ENCODE data around the gene GNAS-AS1.

GNAS-AS1 gene

DNA sequence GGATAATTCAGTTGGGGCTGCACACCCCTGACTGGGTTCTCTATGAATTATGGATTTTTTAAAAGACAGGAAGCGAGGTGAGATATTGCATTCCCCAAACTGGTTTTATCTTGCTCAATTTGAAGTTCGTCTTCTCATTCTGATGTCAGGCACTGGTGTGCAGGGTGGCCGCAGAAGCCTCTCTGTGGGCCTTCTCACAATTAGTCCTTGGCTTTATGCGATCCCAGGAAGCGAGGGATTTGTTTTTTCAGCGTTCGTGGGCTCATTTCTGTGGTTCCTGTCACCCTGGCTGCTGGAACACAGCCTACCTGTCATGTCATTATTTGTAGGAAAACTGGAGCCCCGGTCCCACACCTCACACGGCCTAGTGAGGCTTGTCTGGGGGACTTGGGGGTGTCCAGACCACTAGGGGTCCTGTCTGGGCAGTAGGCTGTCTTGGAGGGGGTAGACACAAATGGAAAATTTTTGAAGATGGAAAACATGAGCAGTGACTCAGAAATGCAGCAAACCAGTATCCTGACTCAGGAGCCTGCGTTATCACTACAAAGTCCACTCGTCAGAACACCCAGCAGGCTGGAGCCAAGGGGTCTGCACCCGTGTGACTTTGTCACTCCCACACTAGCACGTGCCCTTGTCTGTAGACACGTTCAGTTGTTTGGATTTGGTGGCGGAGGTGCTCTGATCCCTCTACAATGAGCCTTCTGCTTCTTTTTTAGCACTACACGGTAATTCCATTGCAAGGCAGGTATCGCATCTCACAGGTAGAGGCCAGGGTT lies 42.2 kb downstream of the GNAS-AS1 start:
- no peak for DNase-seq (ENCODE audit: low read depth)

DNA sequence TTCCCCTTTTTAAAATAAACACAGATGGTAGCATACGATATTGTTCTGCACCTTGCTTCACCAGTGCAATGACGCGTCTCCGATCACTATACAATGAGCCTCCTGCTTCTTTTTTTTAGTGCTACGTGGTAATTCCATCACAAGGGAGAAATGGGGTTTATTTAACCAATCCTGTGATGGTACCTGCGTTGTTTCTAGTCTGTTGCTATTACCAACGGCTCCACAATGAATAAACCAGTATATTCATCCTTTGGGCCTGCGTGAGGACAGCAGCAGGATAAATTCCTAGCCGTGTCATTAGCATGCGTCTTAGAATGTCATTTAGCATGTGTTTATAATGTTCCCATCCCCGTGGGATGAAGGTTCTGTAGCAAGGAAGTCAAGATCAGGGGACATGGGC lies 42.9 kb downstream of the GNAS-AS1 start:
- no peak for DNase-seq (ENCODE audit: low read depth)

DNA sequence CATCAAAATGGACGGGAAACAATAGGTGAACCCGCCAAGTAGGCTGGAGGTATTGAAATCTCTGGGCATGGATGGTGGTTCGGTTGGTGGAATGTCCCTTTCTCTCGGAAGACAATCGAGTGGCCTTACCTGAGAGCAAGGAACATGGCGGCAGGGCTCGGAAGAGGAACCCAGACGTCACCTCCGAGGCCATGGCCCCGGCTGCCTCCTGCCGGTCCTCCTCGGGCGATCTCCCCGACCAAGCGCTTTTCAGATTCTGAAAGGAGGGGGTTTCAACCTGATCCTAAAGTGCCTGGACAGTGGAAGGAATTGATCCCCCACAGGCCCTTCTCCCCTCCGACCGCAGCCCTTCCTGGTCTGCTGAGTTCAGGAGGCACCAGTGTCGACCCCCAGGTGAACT lies 47.2 kb downstream of the GNAS-AS1 start:
- DNase-seq (ENCODE audit: low read depth): no peak

DNA sequence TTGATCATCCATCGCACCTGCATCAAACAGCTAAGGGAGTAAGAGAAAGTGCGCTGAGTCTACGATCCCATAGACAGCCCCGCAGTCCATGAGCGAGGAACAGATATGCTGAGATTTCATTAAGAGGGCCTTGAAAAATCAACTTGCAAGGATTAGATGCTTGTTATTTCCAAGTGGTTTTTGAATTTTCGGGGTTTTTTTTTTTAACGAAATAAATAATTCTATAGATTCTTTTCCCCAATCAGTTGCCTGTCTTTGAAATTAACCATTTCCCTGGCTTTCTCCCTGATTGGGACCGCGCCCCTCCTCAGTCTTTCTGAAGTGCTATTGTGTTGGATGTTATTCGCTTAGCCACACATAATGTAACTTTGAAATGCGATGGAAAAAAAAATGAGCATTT lies 48.6 kb downstream of the GNAS-AS1 start:
- no peak for DNase-seq (ENCODE audit: low read depth)

DNA sequence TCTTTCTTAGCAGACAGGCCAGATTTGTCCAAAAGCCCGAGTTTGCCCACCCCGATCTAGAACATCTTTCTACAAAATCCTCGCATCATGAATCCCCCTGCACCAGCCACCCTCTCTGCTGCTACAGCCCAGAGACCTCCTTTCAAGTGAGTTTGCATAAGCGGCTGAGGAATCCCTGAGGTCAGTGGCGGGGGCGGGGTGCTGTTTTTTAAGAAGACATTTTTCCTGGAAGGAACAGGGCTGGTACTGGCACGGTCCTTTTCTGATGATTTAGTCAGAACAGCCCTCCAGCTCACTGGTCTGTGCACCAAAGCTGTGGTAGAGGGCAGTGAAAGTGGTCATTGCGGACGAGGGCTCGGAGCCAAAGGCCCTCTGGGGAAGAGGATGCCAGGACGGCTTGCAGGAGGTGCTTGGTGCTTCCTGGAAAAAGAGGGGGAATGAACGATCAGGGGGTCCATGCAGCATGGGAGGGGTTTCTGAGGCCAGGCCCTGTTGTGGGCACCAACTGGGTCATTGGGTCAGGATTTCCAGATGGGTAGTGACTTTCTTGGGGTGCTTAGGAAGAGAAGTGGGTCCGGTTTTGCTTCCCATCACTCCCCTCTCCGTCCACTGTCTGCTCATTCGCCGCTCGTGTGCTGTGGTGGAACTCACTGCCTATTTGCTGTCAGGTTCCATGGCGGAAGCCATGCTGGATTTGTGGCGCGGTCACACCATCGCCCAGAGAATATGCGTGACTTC lies 50.4 kb downstream of the GNAS-AS1 start:
- DNase-seq (ENCODE audit: low read depth): no peak

DNA sequence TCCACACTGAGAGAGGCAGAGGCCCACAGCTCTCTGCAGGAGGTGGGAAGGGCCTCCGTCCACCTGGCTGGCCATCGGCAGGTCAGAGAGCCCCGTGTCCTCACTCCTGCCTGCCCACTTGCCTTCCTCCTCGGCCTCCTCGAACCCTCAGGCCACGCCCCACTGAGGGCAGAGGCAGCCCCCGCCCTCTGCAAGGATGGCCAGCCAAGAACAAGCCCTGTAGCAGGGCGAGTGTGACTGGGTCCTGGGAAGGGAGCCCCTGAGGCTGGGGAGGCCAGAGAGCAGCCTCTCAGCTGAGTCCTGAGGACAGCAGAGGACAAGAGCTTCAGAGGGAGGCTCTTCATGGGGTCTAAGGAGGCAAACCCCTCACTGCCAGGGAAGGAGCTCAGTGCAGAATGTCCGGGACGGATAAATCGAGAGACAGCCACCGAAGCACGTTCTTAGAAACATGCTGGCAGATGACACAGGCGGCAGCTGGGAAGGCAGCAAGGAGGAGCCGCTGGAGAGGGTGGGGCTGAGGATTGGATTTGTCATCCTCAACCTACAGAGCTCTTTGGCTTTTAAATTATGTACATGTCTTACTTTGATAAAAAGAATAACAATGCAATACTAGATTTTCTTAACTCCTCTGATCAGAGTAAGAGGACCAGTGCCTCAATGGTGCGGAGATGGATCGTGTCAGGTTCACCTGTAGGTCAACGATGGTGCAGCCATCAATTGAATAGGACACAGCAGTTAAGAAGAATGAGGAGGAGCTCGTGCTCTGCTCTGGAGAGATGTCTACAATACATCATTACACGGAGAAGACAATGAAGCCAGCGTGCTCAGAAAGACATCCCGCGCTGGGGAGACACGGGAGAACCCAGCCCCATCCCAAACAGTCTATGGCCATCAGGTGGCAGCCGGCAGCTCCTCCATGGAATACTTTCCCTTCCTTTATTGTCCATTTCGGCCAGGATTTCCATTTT lies 53.0 kb downstream of the GNAS-AS1 start:
- no peak for DNase-seq (ENCODE audit: low read depth)

DNA sequence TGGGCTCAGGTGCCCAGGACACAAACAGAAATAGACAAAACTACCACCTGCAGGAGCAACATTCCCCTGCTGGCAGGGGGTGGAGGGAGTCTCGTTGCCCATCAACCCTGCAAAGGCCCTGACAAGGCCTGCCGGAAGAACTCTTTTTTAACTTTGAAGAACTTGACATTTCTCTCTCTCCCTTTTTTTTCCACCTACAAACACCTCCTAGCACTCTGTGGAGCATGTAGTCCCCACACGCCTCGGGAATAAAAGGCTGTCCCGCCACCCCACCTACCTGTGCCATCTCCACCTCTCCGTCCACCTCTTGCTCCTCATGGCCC lies 54.8 kb downstream of the GNAS-AS1 start:
- DNase-seq (ENCODE audit: low read depth): no peak

DNA sequence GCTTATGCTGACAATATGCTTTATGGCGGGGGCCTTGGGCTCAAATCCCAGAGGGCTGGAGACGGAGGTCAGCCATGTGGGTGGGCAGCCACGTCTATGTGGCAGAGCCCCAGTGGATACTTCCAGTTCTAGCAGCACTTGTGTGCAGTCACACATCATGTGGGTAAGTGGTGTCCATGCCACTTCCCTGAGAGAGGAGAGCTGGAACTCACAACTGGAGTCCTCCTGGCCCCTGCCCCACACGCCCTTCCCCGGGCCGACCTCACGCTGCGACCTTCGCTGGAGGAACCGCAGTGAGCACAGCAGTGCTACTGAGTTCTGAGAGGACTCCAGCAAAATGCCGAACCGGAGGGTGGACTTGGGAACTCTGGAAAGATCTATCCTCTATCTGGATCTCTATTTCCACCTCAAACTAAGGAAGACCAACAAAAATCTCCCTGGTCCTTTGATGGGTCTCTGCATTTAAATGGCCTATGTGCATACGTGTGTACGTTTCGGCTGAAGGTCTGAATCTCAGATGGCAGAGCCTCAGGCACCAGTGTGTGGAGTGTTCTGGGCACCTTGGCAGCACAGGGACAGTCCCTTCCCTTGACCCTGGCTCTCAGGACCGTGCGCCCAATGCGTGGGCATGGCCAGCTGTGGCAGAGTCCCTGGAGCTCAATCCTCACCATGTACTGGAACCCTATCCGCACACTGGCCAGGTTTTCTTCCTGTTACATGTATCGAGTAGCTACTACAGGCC lies 55.4 kb downstream of the GNAS-AS1 start:
- no peak for DNase-seq (ENCODE audit: low read depth)

DNA sequence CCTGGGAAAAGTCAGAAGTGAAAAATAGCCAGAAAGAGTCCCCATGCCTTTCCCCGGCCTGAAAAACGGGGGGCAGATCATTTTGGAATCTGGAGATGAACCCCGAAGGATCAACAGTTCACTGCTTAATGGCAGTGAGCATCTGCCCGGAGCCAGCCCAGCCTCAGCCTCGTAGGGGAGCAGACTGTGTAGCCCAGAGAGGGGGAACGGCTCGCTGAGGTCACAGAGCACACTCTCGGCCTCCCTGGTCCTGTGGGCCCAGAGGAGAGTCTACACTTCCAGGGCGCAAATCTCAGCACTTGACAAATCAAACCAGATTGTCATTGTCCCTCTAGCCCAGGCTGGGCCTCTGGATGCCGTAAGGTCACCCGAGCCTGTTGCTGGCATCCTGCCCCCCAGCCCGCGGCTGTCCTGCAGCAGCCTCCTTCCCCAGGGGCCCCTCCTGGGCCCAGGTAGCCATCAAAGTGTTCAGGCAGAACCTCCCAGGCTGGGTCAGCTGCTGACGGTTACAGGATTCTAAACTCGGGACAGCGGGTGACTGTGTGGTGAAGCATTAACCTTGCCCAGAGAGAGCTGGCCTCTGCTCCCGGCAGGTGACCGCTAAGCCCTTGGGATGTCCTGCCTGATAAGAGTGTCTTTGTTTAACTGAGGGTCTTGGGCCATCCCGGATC lies 56.1 kb downstream of the GNAS-AS1 start:
- DNase-seq (ENCODE audit: low read depth): no peak

DNA sequence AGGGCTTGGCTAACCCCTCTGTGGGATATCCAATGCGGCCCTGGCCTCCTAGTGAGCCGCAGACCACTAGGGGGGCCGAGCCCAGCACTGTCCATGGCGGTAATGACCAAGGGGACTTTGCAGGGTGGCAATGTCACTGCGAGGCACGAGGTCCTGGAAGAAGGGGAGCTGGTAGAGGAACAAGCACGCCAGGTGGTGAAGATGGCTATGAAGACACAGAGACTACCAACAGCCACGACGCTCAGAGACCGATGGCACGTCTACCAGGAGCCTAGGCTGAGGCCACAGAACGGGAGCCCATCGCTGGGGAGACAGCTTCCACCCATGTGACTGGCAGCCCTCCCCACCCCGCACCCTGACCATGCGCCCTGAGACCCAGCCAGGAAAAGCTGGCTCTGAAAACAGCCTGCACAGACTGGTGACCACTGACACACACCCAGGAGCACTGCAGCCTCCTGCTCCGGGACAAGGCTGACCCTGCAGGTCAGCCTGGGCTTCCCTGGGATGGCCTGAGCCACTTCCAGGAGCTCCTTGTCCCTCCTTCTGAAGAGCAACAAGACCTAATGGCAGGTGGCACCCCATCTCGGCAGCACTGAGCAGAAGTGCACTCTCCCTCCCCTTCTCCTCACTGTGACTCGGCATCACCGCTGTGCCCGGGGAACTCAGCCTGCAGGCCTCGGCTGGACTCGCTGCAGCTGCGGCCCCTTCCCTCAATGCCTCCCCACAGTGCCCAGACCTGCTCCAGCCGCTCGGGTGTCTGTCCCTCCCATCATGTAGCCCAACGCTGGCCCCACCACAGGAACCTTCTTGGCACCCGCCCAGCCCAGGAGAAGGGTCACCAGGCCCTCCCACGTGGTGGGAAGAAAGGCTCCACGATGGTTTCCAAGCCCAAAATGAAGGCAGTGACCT lies 56.9 kb downstream of the GNAS-AS1 start:
- DNase-seq (ENCODE audit: low read depth): no peak

DNA sequence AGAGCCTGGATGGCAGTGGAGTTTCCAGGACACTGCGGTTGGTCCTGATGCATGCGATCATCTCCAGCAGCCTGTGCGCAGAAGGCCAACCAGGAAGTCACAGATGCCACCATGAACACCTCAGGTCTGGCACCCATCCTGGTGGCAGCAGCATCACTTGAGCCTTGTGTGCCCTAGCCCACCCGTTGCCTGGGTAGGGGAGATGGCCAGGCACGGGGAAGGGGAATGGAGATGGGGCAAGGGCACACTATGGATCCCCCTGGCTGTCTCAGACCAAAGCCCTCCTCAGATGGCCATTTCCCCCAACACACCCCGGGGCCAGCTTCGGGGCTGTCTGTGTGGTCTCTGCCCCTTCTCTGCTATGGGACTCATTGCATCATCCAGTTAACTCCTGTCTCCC lies 58.3 kb downstream of the GNAS-AS1 start:
- no peak for DNase-seq (ENCODE audit: low read depth)

DNA sequence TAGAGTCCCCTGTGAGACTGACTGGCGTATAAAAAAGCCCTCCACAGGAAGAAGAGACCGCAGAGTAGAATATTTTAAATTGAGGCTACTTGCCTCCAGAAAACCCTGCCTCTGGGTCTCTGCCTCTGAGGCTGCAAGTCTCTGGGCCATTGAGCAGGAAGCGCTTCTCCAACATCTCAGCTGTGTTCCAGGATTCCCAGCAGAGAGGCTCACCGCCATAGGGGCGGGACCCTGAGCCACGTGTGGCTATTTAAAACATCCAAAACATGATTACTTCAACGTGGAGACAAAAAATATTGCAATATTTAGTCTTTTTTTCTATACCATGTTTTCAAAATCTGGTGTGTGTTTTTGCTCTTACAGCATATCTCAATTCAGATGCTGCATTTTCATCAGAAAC lies 59.4 kb downstream of the GNAS-AS1 start:
- no peak for DNase-seq (ENCODE audit: low read depth)

DNA sequence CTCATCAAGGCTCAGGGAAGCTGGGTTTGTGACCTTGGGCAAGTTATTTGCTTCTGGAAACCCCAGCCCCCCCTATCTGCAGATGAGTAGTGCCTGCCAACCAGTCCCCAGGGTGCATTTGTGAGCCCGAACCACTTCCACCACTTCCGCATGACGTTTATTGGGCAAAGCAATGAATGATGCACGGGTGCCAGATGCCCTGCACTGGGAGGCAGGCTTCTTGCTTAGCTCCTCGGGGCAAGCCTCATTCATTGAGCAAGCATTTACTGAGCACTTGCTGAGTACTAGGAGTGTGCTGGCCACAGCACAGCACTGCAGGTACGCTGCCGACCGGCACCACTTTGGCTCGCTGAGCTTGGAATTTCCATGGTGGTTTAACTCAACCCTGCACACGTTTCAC lies 60.2 kb downstream of the GNAS-AS1 start:
- DNase-seq (ENCODE audit: low read depth): no peak

DNA sequence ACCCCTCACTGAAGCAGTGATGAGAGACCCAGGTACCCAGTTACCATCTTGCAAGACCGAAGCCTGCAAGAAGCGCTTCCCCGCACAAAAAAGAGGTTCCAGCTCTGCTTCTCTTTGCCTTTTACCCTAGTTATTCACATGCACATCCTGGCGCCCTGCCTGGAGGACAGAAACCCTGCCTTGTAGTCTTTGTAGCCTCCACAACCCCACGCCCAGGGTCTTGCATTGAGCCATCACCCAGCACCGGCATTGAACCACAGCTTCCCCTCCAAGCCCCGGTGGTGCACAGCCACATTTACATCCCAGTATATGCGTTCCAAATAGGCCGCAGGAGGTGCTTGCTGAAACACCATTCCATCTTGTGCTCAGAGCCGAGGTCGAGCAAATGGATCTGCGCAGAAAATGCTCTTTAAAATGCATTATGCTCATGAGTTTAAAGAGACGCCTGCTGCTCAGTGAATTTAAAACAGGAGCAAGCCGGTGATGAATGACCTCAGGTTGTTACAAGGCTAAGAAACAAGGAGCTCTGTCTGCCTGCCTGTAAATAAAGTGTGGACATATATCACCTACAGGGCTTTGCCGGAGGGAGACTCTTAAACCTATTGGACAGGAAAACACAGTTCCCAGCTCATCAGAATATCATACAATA lies 61.7 kb downstream of the GNAS-AS1 start:
- DNase-seq (ENCODE audit: low read depth): no peak

DNA sequence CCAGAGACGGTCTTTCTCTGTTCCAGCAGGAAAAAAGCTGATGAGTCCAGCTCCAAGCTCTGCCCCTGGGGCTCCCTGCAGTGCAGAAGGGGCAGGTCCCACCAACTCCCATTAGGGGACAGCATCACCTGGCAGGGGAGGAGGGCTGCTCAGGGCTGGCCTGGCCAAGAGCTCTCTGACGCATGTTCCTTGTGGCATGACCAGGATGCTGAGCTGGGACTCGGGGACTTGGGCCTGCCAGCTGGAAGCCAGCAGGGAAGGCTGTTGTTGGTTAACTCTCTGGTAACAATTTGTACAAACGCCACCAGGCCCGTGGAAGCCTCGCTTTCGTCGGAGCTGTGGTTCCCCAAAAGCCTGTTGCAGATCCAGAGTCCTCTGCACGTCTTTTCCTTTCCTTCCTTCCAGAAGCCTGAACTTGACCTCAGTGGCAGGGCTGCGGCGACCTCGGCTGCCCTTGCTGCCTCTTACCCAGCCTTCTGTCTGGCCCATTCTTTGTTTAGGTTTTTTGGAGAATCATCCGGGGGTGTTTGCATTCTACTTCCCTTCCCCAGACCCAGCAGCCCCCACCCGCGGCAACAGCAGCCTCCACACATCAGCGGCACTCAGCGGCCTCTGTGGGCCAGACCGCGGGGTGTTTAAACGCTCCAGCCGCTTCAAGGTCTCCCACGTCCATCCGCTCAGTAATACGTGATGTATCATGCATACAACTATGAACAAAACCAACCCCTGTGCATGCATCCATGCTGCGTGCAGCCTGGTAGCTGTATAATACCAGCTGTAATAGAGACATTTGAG lies 63.3 kb downstream of the GNAS-AS1 start:
- DNase-seq (ENCODE audit: low read depth): no peak

DNA sequence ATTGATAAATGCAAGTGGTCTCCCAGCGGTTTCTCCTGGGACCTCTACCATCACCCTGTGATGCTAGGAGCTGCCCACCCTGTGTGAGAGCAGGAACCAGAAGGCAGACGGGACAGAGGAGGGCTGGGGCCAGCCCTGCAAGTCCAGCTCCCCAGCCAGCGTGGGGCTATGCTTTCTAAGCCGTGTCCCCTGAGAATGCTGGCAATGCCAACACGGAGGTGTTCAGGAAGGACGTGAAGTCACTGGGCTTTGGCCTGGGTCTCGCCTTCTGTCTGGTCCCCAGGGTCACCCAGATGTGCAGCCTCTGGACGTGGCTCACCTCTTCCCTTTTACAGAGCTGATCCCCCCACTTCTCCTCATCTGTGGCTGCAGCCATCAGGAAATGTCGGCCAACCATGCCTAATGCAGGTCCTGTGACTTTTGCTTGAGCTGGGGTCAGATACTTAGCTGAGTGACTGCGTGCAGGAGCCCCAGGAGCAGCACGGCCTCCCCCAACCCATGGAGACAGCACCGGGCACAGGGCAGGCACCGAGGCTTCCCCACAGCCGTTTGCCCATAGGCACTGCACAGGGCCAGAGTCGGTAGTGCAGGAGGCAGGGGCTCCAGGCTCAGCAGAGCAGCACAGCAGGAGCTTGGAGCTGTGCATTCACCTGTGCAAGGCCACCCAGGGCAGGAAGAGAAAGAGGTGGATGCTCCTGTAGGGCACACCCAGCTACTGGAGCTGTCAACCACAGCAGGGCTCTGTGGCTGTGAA lies 66.2 kb downstream of the GNAS-AS1 start:
- DNase-seq (ENCODE audit: low read depth): no peak

DNA sequence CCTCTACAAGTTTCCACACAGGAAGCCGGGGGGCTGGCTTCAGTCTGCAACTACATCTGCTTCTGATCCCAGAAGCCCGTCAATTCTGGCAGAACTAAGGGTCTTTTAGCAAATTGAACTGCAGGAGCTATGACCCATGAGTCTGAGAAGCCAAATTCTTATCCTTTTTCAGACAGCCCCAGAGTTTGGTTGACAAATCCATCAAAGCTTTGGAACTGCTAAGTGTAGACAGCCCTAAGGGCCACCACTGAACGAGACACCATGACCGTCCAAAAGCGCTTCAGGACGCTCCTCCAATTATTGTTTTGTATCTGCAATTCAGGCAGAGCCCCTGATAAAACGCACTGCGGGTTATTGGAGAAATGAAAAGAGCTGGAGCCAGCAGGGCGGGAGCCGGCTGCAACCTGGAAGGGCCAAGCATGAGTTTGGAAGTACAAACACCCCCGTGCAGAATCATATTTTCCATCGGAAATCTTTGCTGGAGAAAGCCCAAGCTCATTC lies 67.1 kb downstream of the GNAS-AS1 start:
- no peak for DNase-seq (ENCODE audit: low read depth)

DNA sequence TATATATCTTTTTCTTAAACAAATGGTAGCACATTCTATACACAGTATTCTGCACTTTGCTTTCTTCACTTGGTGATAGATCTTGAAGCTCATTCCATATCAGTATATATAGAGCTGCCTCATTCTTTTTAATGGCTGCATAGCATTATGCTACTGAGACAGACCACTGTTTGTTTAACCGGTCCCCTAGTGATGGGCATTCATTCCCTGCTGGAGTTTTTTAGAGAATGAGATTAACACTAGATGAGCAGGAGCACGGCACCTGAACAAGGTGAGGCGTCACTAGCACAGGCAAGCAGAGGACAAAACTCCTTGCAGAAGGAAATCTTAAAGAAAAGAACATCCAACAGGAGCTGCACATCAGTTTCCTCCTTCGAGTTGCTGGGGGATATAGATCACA lies 69.6 kb downstream of the GNAS-AS1 start:
- DNase-seq (ENCODE audit: low read depth): no peak
